ENCODE measurements around the gene ZCCHC14.

DNA sequence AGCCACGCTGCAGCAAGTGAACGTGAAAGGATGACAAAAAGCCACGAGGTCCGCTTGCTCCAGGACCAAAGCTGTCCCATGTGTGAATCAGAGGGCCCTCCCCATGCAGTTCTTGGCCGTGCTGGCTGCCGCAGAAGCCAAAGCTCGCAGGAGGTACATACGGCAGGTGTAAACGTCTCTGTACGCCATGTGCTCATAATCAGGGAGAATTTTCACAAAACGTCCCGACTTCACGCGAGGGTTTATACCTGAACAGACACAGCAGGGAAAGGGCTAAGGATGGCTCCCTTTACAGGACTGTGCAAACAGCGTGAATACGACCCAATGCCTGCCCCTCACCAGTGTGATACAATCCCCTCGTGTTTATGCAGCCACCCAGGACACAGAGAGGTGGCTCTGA, 134.6 kb downstream of the ZCCHC14 start:
- TF ChIP-seq, protein P1, sequence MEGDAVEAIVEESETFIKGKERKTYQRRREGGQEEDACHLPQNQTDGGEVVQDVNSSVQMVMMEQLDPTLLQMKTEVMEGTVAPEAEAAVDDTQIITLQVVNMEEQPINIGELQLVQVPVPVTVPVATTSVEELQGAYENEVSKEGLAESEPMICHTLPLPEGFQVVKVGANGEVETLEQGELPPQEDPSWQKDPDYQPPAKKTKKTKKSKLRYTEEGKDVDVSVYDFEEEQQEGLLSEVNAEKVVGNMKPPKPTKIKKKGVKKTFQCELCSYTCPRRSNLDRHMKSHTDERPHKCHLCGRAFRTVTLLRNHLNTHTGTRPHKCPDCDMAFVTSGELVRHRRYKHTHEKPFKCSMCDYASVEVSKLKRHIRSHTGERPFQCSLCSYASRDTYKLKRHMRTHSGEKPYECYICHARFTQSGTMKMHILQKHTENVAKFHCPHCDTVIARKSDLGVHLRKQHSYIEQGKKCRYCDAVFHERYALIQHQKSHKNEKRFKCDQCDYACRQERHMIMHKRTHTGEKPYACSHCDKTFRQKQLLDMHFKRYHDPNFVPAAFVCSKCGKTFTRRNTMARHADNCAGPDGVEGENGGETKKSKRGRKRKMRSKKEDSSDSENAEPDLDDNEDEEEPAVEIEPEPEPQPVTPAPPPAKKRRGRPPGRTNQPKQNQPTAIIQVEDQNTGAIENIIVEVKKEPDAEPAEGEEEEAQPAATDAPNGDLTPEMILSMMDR (IDR thresholded peaks at IDR 0.05), result no peak
- TF ChIP-seq POLR2AphosphoS5 (IDR thresholded peaks at IDR 0.05) (no peak), EP300 (IDR thresholded peaks at IDR 0.05) (no peak)

All from esophagus muscularis mucosa (tissue), 4 donors.